PC-3 (cell line): ENCODE results near the gene GPC5. TPM values are rescaled to one million over a fixed set of nuclear protein-coding genes. Genes with fewer than 3 reads are reported as not detected.

Experiments
- ATAC-seq: fragments of 200-7000 bp; cut with Tn5 transposase; 2 replicates; pipeline ENCODE4 v1.9.1; 2020; ENCODE audit warnings: mild to moderate bottlenecking, moderate library complexity
- BruUV-seq: library from RNA; stranded (reverse); fragments of 400-500 nt; replicated peaks from 2 replicates; lab custom pipeline; 2021; lab: Mats Ljungman, UMichigan
- CTCF ChIA-PET: fragments of 300-600 bp; sonication (Branson Sonifier 250); formaldehyde crosslinking; loops from one replicate; lab custom pipeline; 2022; ENCODE audit warnings: antibody characterized with exemption; lab: Charles Lee
- POLR2A ChIA-PET: fragments of 300-600 bp; sonication (Branson Sonifier 250); formaldehyde crosslinking; loops from one replicate; lab custom pipeline; 2022; ENCODE audit warnings: antibody characterized with exemption; ENCODE audit not compliant: unreplicated experiment; lab: Charles Lee
- DNase-seq: peaks from one replicate; pipeline ENCODE4 v3.0.0-alpha.2; 2015
- H2AFZ ChIP-seq: fragments of 300-600 bp; sonication (generic); 2 replicates; pipeline ENCODE4 v1.6.0; 2016; ENCODE audit warnings: antibody characterized with exemption, low read length
- H3F3A ChIP-seq: fragments of 300-600 bp; sonication (generic); one replicate; pipeline ENCODE4 v1.6.0; 2017; ENCODE audit warnings: antibody characterized with exemption, low read length, control low read depth, mild to moderate bottlenecking; ENCODE audit not compliant: unreplicated experiment
- H3K27ac ChIP-seq: fragments of 300-600 bp; sonication (generic); 2 replicates; pipeline ENCODE4 v1.5.1; 2016; ENCODE audit warnings: mild to moderate bottlenecking, low read length
- H3K27me3 ChIP-seq: fragments of 300-600 bp; sonication (generic); 2 replicates; pipeline ENCODE4 v1.6.1; 2016; ENCODE audit warnings: low read length, mixed read lengths
- H3K36me3 ChIP-seq: fragments of 300-600 bp; sonication (generic); 2 replicates; pipeline ENCODE4 v1.6.1; 2016; ENCODE audit warnings: low read depth, mixed run types, low read length, mixed read lengths
- H3K4me1 ChIP-seq: fragments of 300-600 bp; sonication (generic); 2 replicates; pipeline ENCODE4 v1.5.1; 2016; ENCODE audit warnings: low read length; ENCODE audit not compliant: insufficient read depth
- H3K4me2 ChIP-seq: fragments of 300-600 bp; sonication (generic); 2 replicates; pipeline ENCODE4 v1.6.0; 2016; ENCODE audit warnings: low read length
- H3K4me3 ChIP-seq: fragments of 300-600 bp; sonication (generic); 2 replicates; pipeline ENCODE4 v1.5.1; 2016; ENCODE audit warnings: mild to moderate bottlenecking, low read length, mixed read lengths
- H3K79me2 ChIP-seq: fragments of 300-600 bp; sonication (generic); 2 replicates; pipeline ENCODE4 v1.6.1; 2017; ENCODE audit warnings: low read length, mixed read lengths
- H3K9ac ChIP-seq: fragments of 300-600 bp; sonication (generic); 2 replicates; pipeline ENCODE4 v1.6.0; 2016; ENCODE audit warnings: mild to moderate bottlenecking, low read length
- H3K9me2 ChIP-seq: fragments of 300-600 bp; sonication (generic); replicated peaks from 2 replicates; pipeline ENCODE4 v1.6.1; 2016; ENCODE audit warnings: mixed run types, low read length, mixed read lengths
- H3K9me3 ChIP-seq: fragments of 300-600 bp; sonication (generic); 2 replicates; pipeline ENCODE4 v1.6.1; 2016; ENCODE audit warnings: low read length, mixed read lengths
- H4K20me1 ChIP-seq: fragments of 300-600 bp; sonication (generic); 2 replicates; pipeline ENCODE4 v1.6.1; 2016; ENCODE audit warnings: low read length, mixed read lengths
- CTCF ChIP-seq: fragments of 300-600 bp; sonication (generic); conservative IDR thresholded peaks from 2 replicates; pipeline ENCODE4 v1.5.1; 2017; ENCODE audit warnings: antibody characterized with exemption, low read depth, mild to moderate bottlenecking, low read length
- EZH2 ChIP-seq: fragments of 300-600 bp; sonication (generic); IDR thresholded peaks from one replicate; pipeline ENCODE4 v1.6.1; 2017; ENCODE audit warnings: antibody characterized with exemption, mild to moderate bottlenecking, low read length; ENCODE audit not compliant: unreplicated experiment
- EZH2phosphoT487 ChIP-seq: fragments of 300-600 bp; sonication (generic); IDR thresholded peaks from 2 replicates; pipeline ENCODE4 v1.6.1; 2018; ENCODE audit warnings: mild to moderate bottlenecking, antibody characterized with exemption, low read length, borderline replicate concordance
- intact Hi-C: fragments of 100-400 bp; cut with micrococcal nuclease; formaldehyde crosslinking; loops from 2 replicates; pipeline ENCODE4 v1.9.0; 2023
- total RNA-seq: library from RNA; depleted of rRNA; stranded (reverse); fragments of >200 nt; gene quantifications from 2 replicates; pipeline ENCODE4 v1.2.3, GENCODE V29; 2014

The GPC5 gene
- total RNA-seq, 1 experiment from 2014 or later, result not detected

- POLR2A ChIA-PET, result no interaction called here
- no peaks in the 10 kb centered on the region for H3K9me3 ChIP-seq
- DNase-seq, result no peak
- no peak for ATAC-seq
- H3F3A ChIP-seq, result no peaks in the 10 kb centered on the region
- no peak overlapping the region for H3K9ac ChIP-seq
- no TSS peak for BruUV-seq
- H3K27me3 ChIP-seq, result no peaks in the 10 kb centered on the region
- no peak overlapping the region for H3K27ac ChIP-seq
- H2AFZ ChIP-seq, result no peak overlapping the region
- H3K36me3 ChIP-seq, result no peaks in the 10 kb centered on the region
- no peaks in the 10 kb centered on the region for H4K20me1 ChIP-seq
- no peak overlapping the region for H3K4me2 ChIP-seq
- TF ChIP-seq CTCF, result no peak
- TF ChIP-seq EZH2phosphoT487, result no peak
- no peak for TF ChIP-seq EZH2
- H3K4me1 ChIP-seq, result no peaks in the 10 kb centered on the region
- intact Hi-C loops, result no loop called here
- H3K9me2 ChIP-seq, result no peaks in the 10 kb centered on the region
- CTCF ChIA-PET, result no interaction called here
- no peak overlapping the region for H3K4me3 ChIP-seq
- no peaks in the 10 kb centered on the region for H3K79me2 ChIP-seq
Observed at GRCh38 chr13:91370501-91370900, 27.9 kb upstream of the GPC5 start.

GRCh38 chr13:91372911-91373310 lies 25.5 kb upstream of the GPC5 start:
- no peak overlapping the region for H2AFZ ChIP-seq
- CTCF ChIA-PET, result no interaction called here
- H3K9ac ChIP-seq, result no peak overlapping the region
- H3K4me1 ChIP-seq, result no peaks in the 10 kb centered on the region
- intact Hi-C loops, result no loop called here
- H4K20me1 ChIP-seq, result no peaks in the 10 kb centered on the region
- TF ChIP-seq CTCF, result no peak
- TF ChIP-seq EZH2, result no peak
- no peak for TF ChIP-seq EZH2phosphoT487
- H3K27ac ChIP-seq, result no peak overlapping the region
- DNase-seq (no peak), ATAC-seq (no peak)
- no peak overlapping the region for H3K4me2 ChIP-seq
- no peaks in the 10 kb centered on the region for H3K79me2 ChIP-seq
- no peak overlapping the region for H3K4me3 ChIP-seq
- no peaks in the 10 kb centered on the region for H3F3A ChIP-seq
- no peaks in the 10 kb centered on the region for H3K9me3 ChIP-seq
- no peaks in the 10 kb centered on the region for H3K9me2 ChIP-seq
- no peaks in the 10 kb centered on the region for H3K27me3 ChIP-seq
- H3K36me3 ChIP-seq, result no peaks in the 10 kb centered on the region
- BruUV-seq, result no TSS peak
- POLR2A ChIA-PET, result no interaction called here

- CTCF ChIA-PET, result no interaction called here
Observed at GRCh38 chr13:91375116-91375729, 23.2 kb upstream of the GPC5 start.

More at GRCh38 chr13:91375116-91375729, 23.2 kb upstream of the GPC5 start:
- BruUV-seq, result no TSS peak
- Histone ChIP-seq H3K4me1 (no peaks in the 10 kb centered on the region), H4K20me1 (no peaks in the 10 kb centered on the region), H3K27me3 (no peaks in the 10 kb centered on the region), H3K9me2 (no peaks in the 10 kb centered on the region), H3K9ac (no peak overlapping the region), H3K9me3 (no peaks in the 10 kb centered on the region), H3K36me3 (no peaks in the 10 kb centered on the region), H3F3A (no peaks in the 10 kb centered on the region), H3K4me2 (no peak overlapping the region), H3K27ac (no peak overlapping the region), H2AFZ (no peak overlapping the region), H3K4me3 (no peak overlapping the region), H3K79me2 (no peaks in the 10 kb centered on the region)
- POLR2A ChIA-PET, result no interaction called here
- ATAC-seq (peak; percentile 71), DNase-seq (peak; percentile 19)
- TF ChIP-seq EZH2phosphoT487 (no peak), CTCF (peak; percentile 60), EZH2 (no peak)
- intact Hi-C loops, result no loop called here
